ENCODE data around the gene CSMD2. TPM values are rescaled to one million over a fixed set of nuclear protein-coding genes. Genes with fewer than 3 reads are reported as not detected.
A peak's percentile ranks its signal among the peaks of the same experiment; 100 is the strongest.

Gene CSMD2
- total RNA-seq, 1 experiment from 2014 or later = 2.8 TPM

GRCh38 chr1:33667386-33668282, 497.4 kb downstream of the CSMD2 start:
- CTCF ChIA-PET = interaction anchor here (0.6 kb wide), 1 partner anchor 945 kb away, joined by 6 read pairs; no protein-coding TSS in a partner anchor
- peaks cover 3% of the 10 kb centered on the region for H3K27me3 ChIP-seq (replicated peaks; ENCODE audit: insufficient read depth, low read depth, low read length, poor library complexity)
- POLR2A ChIA-PET (ENCODE audit: low non-redundant PET) = no interaction called here
- intact Hi-C loops (cut with micrococcal nuclease; ENCODE audit: unreplicated experiment) = no loop called here
- DNase-seq (ENCODE audit: low spot score) = no peak
- no peak overlapping the region for H3K27ac ChIP-seq (ENCODE audit: low read depth, low read length, poor library complexity, severe bottlenecking)
- TF ChIP-seq CTCF (conservative IDR thresholded peaks at IDR 0.05; ENCODE audit: low read depth, low read length) (no peak), EZH2 (IDR thresholded peaks at IDR 0.05; ENCODE audit: borderline replicate concordance, low read depth, low read length, poor library complexity, severe bottlenecking) (no peak)
- no peaks in the 10 kb centered on the region for H3K9me3 ChIP-seq (ENCODE audit: low read depth, low read length, poor library complexity, severe bottlenecking)
- no peak overlapping the region for H3K4me3 ChIP-seq (ENCODE audit: low read depth, low read length, poor library complexity, severe bottlenecking)
- H3K36me3 ChIP-seq (ENCODE audit: insufficient read depth, low read length, poor library complexity, severe bottlenecking) = no peaks in the 10 kb centered on the region
- H3K4me1 ChIP-seq (ENCODE audit: insufficient read depth, low read length, poor library complexity, severe bottlenecking) = no peaks in the 10 kb centered on the region
- no TSS peak for BruUV-seq (replicated peaks)

GRCh38 chr1:33666616-33667015, 498.4 kb downstream of the CSMD2 start:
- Histone ChIP-seq H3K27me3 (replicated peaks; ENCODE audit: insufficient read depth, low read depth, low read length, poor library complexity) (peaks cover 3% of the 10 kb centered on the region), H3K4me3 (ENCODE audit: low read depth, low read length, poor library complexity, severe bottlenecking) (no peak overlapping the region), H3K27ac (ENCODE audit: low read depth, low read length, poor library complexity, severe bottlenecking) (no peak overlapping the region), H3K36me3 (ENCODE audit: insufficient read depth, low read length, poor library complexity, severe bottlenecking) (no peaks in the 10 kb centered on the region), H3K9me3 (ENCODE audit: low read depth, low read length, poor library complexity, severe bottlenecking) (no peaks in the 10 kb centered on the region), H3K4me1 (ENCODE audit: insufficient read depth, low read length, poor library complexity, severe bottlenecking) (no peaks in the 10 kb centered on the region)
- intact Hi-C loops (cut with micrococcal nuclease; ENCODE audit: unreplicated experiment) = no loop called here
- CTCF ChIA-PET = interaction anchor here (0.6 kb wide), 1 partner anchor 946 kb away, joined by 6 read pairs; no protein-coding TSS in a partner anchor
- POLR2A ChIA-PET (ENCODE audit: low non-redundant PET) = no interaction called here
- no peak for DNase-seq (ENCODE audit: low spot score)
- BruUV-seq (replicated peaks) = no TSS peak
- TF ChIP-seq EZH2 (IDR thresholded peaks at IDR 0.05; ENCODE audit: borderline replicate concordance, low read depth, low read length, poor library complexity, severe bottlenecking) = no peak
- TF ChIP-seq CTCF (conservative IDR thresholded peaks at IDR 0.05; ENCODE audit: low read depth, low read length) = no peak

GRCh38 chr1:33661811-33662454, 503.1 kb downstream of the CSMD2 start:
- TF ChIP-seq CTCF (conservative IDR thresholded peaks at IDR 0.05; ENCODE audit: low read depth, low read length) (no peak), EZH2 (IDR thresholded peaks at IDR 0.05; ENCODE audit: borderline replicate concordance, low read depth, low read length, poor library complexity, severe bottlenecking) (no peak)
- no peaks in the 10 kb centered on the region for H3K36me3 ChIP-seq (ENCODE audit: insufficient read depth, low read length, poor library complexity, severe bottlenecking)
- CTCF ChIA-PET = no interaction called here
- DNase-seq (ENCODE audit: low spot score) = peak; percentile 21
- intact Hi-C loops (cut with micrococcal nuclease; ENCODE audit: unreplicated experiment) = no loop called here
- no TSS peak for BruUV-seq (replicated peaks)
- no peak overlapping the region for H3K4me3 ChIP-seq (ENCODE audit: low read depth, low read length, poor library complexity, severe bottlenecking)
- POLR2A ChIA-PET (ENCODE audit: low non-redundant PET) = interaction anchor here (0.5 kb wide), 1 partner anchor 49 kb away, joined by 4 read pairs; no protein-coding TSS in a partner anchor
- no peaks in the 10 kb centered on the region for H3K9me3 ChIP-seq (ENCODE audit: low read depth, low read length, poor library complexity, severe bottlenecking)
- no peaks in the 10 kb centered on the region for H3K27me3 ChIP-seq (replicated peaks; ENCODE audit: insufficient read depth, low read depth, low read length, poor library complexity)
- H3K4me1 ChIP-seq (ENCODE audit: insufficient read depth, low read length, poor library complexity, severe bottlenecking) = peaks cover 7% of the 10 kb centered on the region
- H3K27ac ChIP-seq (ENCODE audit: low read depth, low read length, poor library complexity, severe bottlenecking) = no peak overlapping the region
